Upper lobe of left lung (tissue), 6 donors: Measurements from ENCODE around the gene GPC1. TPM values are rescaled to one million over a fixed set of nuclear protein-coding genes. Genes with fewer than 3 reads are reported as not detected.

Source experiments
- ATAC-seq, 2 donors: fragments of 200-7000 bp; cut with Tn5 transposase; one replicate each; pipeline ENCODE4 v1.9.1; 2022; ENCODE audit warnings: mild to moderate bottlenecking in 2 of 2, moderate library complexity in 2 of 2; ENCODE audit not compliant: low FRiP score in 2 of 2
- DNase-seq, 2 donors: peaks; one replicate each; pipeline ENCODE4 v3.0.0-alpha.2; 2019 to 2020
- H3K27ac ChIP-seq, 4 donors: fragments of 200-600 bp; sonication (generic); one replicate each; pipeline ENCODE4 v1.5.1; 2016 to 2019
- H3K27me3 ChIP-seq, 4 donors: fragments of 200-600 bp; sonication (generic); one replicate each; pipeline ENCODE4 v1.5.1; 2017 to 2019
- H3K36me3 ChIP-seq, 4 donors: fragments of 200-600 bp; sonication (generic); one replicate each; pipeline ENCODE4 v1.5.1; 2016 to 2019
- H3K4me1 ChIP-seq, 4 donors: fragments of 200-600 bp; sonication (generic); one replicate each; pipeline ENCODE4 v1.5.1; 2018 to 2019
- H3K4me3 ChIP-seq, 4 donors: fragments of 200-600 bp; sonication (generic); one replicate each; pipeline ENCODE4 v1.5.1; 2017 to 2019; ENCODE audit warnings: mild to moderate bottlenecking in 2 of 4, moderate library complexity in 1 of 4
- H3K9me3 ChIP-seq, 4 donors: fragments of 200-600 bp; sonication (generic); one replicate each; pipeline ENCODE4 v1.5.1; 2018 to 2019
- CTCF ChIP-seq, 6 experiments: fragments of 450-650 bp in 4 of 6; fragments of 200-600 bp in 2 of 6; sonication (generic) in 2 of 6; IDR thresholded peaks; one replicate each; pipeline ENCODE4 v1.5.1; 2016 to 2019; ENCODE audit warnings: antibody characterized with exemption in 6 of 6
- EP300 ChIP-seq, 4 donors: sonication (generic); formaldehyde crosslinking; IDR thresholded peaks; one replicate each; pipeline ENCODE4 v1.5.1; 2017; ENCODE audit warnings: antibody characterized with exemption in 4 of 4, control low read depth in 2 of 4
- POLR2A ChIP-seq, 4 donors: fragments of 450-650 bp; IDR thresholded peaks; one replicate each; pipeline ENCODE4 v1.5.1; 2016 to 2017; ENCODE audit warnings: antibody characterized with exemption in 4 of 4, mild to moderate bottlenecking in 2 of 4
- POLR2AphosphoS5 ChIP-seq, 2 donors: sonication (generic); formaldehyde crosslinking; IDR thresholded peaks; one replicate each; pipeline ENCODE4 v1.5.1; 2017; ENCODE audit warnings: antibody characterized with exemption in 2 of 2
- WGBS, 2 donors: methylation state at CpG; one replicate each; pipeline ENCODE4 v1.1.5; 2017 to 2018; 5-methylcytosine and 5-hydroxymethylcytosine counted together
- total RNA-seq, 6 donors: library from RNA; depleted of rRNA in 4 of 6; stranded (reverse); fragments of >200 nt in 4 of 6; gene quantifications; one replicate each; pipeline versions ENCODE4 v1.1.0 to v1.2.1, GENCODE V29; 2016 to 2021
- donor health status: DM: no; HTN: no; CAD: no; lungs with moderate emphysema.
- donor health status: DM: no; HTN: yes; CAD: no; lungs with severe emphysema.

Gene GPC1
- total RNA-seq, 6 donors from 2014 or later: 16.8 to 45.5 (median 33.2) TPM

GRCh38 chr2:240395448-240395847 lies 40.0 kb upstream of the GPC1 start:
- Histone ChIP-seq H3K9me3 (no peaks in the 10 kb centered on the region), H3K4me3 (no peak overlapping the region), H3K36me3 (no peaks in the 10 kb centered on the region), H3K27ac (no peak overlapping the region), H3K4me1 (no peaks in the 10 kb centered on the region), H3K27me3 (no peaks in the 10 kb centered on the region)
- no peak for TF ChIP-seq EP300 (IDR thresholded peaks at IDR 0.05)
- TF ChIP-seq POLR2A (IDR thresholded peaks at IDR 0.05): no peak
- no peak for TF ChIP-seq CTCF (IDR thresholded peaks at IDR 0.05)
- no peak for TF ChIP-seq POLR2AphosphoS5 (IDR thresholded peaks at IDR 0.05)
- no peak for DNase-seq
- 88% methylated on average over 7 of the region's 8 CpGs; no CpG with 5 or more reads in 1 of the 2 donors for WGBS, 2 donors
- no peak for ATAC-seq

- H3K36me3 ChIP-seq: no peaks in the 10 kb centered on the region
- no peaks in the 10 kb centered on the region for H3K4me1 ChIP-seq
- H3K9me3 ChIP-seq: no peaks in the 10 kb centered on the region
- ATAC-seq (no peak), DNase-seq (peak in 1 of 2 donors; percentile 17)
- WGBS, 2 donors: 81 to 88% methylated on average over 9 to 10 of the region's 10 CpGs
- TF ChIP-seq EP300 (IDR thresholded peaks at IDR 0.05): no peak
- TF ChIP-seq CTCF (IDR thresholded peaks at IDR 0.05): no peak
- no peak for TF ChIP-seq POLR2AphosphoS5 (IDR thresholded peaks at IDR 0.05)
- TF ChIP-seq POLR2A (IDR thresholded peaks at IDR 0.05): no peak
- no peak overlapping the region for H3K4me3 ChIP-seq
- H3K27me3 ChIP-seq: no peaks in the 10 kb centered on the region
- no peak overlapping the region for H3K27ac ChIP-seq
These were observed 39.4 kb upstream of the GPC1 start for GRCh38 chr2:240395896-240396622.

DNA sequence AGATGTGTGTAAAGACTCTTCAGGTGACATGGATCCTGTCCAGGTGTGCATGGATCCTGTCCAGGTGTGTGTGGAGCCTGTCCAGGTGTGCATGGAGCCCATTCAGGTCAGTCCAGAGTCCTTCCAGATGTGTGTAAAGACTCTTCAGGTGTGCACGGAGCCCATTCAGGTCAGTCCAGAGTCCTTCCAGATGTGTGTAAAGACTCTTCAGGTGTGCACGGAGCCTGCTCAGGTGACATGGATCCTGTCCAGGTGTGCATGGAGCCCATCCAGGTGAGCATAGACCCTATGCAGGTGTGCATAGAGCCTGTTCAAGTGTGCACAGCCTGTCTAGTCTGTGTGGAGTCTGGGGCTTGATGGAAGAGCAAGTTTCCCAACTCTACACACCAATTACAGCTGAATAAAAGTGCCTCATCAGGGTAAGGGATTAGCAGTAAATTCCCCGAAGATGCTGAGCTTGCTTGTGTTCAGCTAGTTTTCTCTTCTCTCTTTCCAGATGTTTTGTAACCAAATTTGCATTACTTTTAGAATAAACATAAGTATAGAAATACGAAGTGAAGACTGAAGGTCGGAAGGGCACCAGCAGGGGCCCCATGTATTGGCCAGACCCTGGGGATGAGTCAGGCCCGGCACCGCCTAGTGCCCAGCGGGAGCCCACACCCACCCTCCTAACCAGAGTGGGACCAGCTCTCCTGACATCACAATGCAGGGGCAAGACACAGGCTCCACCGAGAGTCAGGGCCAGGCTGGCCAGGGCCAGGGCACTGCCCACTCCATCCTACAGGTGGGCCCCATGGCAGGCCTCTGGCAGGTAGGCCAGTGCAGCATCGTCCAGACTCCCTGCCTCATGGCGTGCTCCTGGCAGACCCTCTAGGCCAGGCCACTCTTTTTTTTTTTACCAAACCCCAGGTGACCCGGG lies 38.6 kb upstream of the GPC1 start:
- DNase-seq (peak; percentile 17 to 69), ATAC-seq (no peak)
- TF ChIP-seq CTCF (IDR thresholded peaks at IDR 0.05) (no peak), POLR2AphosphoS5 (IDR thresholded peaks at IDR 0.05) (no peak), EP300 (IDR thresholded peaks at IDR 0.05) (no peak), POLR2A (IDR thresholded peaks at IDR 0.05) (no peak)
- 85% methylated on average over 11 of the region's 12 CpGs for WGBS, 2 donors
- Histone ChIP-seq H3K27ac (no peak overlapping the region), H3K4me1 (no peaks in the 10 kb centered on the region), H3K4me3 (no peak overlapping the region), H3K27me3 (no peaks in the 10 kb centered on the region), H3K36me3 (no peaks in the 10 kb centered on the region), H3K9me3 (no peaks in the 10 kb centered on the region)

DNA sequence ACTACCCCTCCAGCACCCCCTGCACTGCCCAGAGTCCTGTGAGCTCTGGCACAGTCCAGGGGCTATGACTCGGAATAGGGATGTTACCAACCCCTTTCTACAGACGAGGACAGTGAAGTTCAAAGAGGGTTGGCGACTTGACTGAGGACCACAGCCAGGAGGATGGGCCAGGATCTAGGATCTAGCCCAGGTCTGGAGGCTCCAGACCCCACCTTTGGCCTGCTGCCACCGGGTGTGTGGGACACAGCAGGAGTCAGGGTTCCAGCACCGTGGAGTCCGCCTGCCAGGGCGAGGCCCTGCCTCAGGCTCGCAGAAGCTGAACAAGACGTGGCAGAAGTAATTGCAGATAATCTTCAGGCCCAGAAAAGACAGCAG lies 37.9 kb upstream of the GPC1 start:
- Histone ChIP-seq H3K4me3 (no peak overlapping the region), H3K27me3 (no peaks in the 10 kb centered on the region), H3K27ac (no peak overlapping the region), H3K9me3 (no peaks in the 10 kb centered on the region), H3K4me1 (no peaks in the 10 kb centered on the region), H3K36me3 (no peaks in the 10 kb centered on the region)
- WGBS, 2 donors: 86 to 88% methylated on average over 3 to 7 of the region's 9 CpGs
- no peak for DNase-seq
- no peak for TF ChIP-seq POLR2AphosphoS5 (IDR thresholded peaks at IDR 0.05)
- no peak for TF ChIP-seq EP300 (IDR thresholded peaks at IDR 0.05)
- TF ChIP-seq POLR2A (IDR thresholded peaks at IDR 0.05): no peak
- TF ChIP-seq CTCF (IDR thresholded peaks at IDR 0.05): no peak
- ATAC-seq: no peak
